Omental fat pad (tissue), 4 donors: Measurements from ENCODE around the gene MTCH2. TPM values are rescaled to one million over a fixed set of nuclear protein-coding genes. Genes with fewer than 3 reads are reported as not detected.

Source experiments
- ATAC-seq: fragments of 150-250 bp; one replicate; pipeline ENCODE4 v1.9.1; 2016; ENCODE audit warnings: mild to moderate bottlenecking, moderate library complexity; ENCODE audit not compliant: low FRiP score
- DNase-seq: peaks from one replicate; pipeline ENCODE4 v3.0.0-alpha.2; 2019; ENCODE audit warnings: low spot score
- total RNA-seq, 4 donors: library from RNA; depleted of rRNA; stranded (reverse); fragments of >200 nt; gene quantifications; one replicate each; pipeline ENCODE4 v1.1.0, GENCODE V29; 2016
- TF ChIP-seq, protein P1 (sequence below), 3 donors: fragments of 450-650 bp; IDR thresholded peaks; one replicate each; pipeline ENCODE4 v1.5.1; 2016 to 2017; ENCODE audit warnings: antibody characterized with exemption in 3 of 3, mild to moderate bottlenecking in 3 of 3, moderate library complexity in 2 of 3

The MTCH2 gene
- total RNA-seq, 4 donors from 2014 or later = 38.6 to 68.9 (median 55.6) TPM

DNA sequence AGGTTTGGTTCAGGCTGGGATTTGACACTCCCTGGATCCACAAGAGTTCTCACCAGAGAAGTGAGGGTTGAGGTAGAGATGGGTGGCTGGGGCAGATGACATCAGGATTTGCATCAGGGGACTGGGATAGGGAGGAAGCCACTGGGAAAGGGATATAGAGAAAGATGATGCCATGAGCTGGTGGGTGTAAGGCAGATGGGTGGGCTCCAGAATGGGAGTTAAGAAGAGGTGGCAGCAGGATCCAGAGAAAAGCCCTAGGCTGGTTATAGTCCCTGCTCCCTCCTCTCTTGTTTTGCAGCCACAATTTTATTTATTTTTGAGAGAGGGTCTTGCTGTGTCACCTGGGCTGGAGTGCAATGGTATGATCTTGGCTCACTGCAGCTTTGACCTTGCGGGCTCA, 46.4 kb downstream of the MTCH2 start:
- no peak for DNase-seq
- no peak for ATAC-seq
- TF ChIP-seq, protein P1, sequence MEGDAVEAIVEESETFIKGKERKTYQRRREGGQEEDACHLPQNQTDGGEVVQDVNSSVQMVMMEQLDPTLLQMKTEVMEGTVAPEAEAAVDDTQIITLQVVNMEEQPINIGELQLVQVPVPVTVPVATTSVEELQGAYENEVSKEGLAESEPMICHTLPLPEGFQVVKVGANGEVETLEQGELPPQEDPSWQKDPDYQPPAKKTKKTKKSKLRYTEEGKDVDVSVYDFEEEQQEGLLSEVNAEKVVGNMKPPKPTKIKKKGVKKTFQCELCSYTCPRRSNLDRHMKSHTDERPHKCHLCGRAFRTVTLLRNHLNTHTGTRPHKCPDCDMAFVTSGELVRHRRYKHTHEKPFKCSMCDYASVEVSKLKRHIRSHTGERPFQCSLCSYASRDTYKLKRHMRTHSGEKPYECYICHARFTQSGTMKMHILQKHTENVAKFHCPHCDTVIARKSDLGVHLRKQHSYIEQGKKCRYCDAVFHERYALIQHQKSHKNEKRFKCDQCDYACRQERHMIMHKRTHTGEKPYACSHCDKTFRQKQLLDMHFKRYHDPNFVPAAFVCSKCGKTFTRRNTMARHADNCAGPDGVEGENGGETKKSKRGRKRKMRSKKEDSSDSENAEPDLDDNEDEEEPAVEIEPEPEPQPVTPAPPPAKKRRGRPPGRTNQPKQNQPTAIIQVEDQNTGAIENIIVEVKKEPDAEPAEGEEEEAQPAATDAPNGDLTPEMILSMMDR (IDR thresholded peaks at IDR 0.05) = no peak

DNA sequence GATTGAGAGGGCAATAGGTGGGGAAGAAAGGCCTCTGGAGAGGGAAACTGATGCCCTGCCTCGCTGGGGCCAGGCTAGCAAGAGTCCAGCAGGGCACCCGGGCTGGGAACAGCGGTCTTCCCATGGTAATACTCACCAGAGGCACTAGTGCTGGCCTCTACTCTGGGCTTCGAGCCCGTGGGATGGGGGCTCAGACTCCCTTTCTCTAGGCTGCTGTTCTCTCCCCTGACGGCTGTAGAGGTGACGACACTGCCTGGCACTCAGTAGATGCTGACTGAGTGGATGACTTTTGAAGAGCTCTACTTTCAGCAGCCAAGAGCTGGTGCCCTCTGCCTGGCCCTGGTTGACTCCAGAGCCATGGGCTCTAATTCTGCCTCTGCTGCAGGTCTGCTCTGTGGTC, 47.3 kb downstream of the MTCH2 start:
- TF ChIP-seq, protein P1 (IDR thresholded peaks at IDR 0.05) = no peak
- no peak for ATAC-seq

DNA sequence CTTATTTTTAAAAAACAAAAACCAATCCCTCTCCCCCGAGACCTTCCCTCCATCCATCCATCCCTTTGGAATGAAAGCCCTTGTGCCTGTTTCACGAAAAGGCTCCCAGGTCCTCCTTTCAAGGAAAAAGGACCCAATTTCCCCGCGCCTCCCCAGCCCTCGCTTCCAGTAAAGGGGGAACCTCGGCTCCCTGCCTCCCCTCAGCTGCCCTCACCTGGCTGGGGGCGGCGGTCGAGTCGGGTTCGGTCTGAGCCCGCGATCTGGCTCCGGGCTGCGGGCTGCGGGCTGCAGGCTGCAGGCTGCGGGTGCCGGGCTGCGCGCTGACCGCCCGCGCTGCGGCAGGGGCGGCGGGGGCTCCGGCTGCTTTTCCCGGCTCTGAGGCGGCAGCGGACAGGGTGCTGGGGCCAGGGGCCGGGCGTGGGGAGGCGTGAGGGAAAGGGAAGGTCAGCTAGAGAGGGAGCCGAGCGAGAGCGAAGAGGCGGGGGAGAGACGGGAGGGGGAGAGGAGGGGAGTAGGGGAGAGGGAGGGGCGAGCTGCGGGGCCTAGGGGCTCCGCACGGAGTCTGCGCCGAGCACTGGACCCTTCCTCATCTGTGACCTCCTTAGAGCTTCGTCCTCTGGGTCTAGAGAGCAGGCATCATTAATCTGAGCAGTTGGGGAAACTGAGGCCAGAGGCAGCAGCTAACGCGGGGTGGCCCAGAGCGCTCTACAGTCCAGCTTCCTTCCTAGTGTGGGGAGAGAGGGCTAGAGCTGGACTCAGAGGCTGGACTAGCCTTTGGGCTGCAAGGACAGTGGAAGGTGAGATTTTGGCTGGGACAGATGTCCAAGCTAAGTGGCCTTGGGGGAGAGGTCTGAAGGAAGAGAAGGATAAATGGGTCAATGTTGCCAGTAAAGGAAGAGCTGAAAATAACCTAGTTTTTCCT, 48.2 kb downstream of the MTCH2 start, which contains the start of gene C1QTNF4:
C1QTNF4 (minus strand) TSS at position 478 of the 922 bp plus-strand sequence. CDS start 3,601 bp downstream, outside the sequence.
- ATAC-seq (no peak), DNase-seq (no peak)
- TF ChIP-seq, protein P1 (IDR thresholded peaks at IDR 0.05) = no peak

More for the DNA sequence above, 47.3 kb downstream of the MTCH2 start:
- DNase-seq = no peak

DNA sequence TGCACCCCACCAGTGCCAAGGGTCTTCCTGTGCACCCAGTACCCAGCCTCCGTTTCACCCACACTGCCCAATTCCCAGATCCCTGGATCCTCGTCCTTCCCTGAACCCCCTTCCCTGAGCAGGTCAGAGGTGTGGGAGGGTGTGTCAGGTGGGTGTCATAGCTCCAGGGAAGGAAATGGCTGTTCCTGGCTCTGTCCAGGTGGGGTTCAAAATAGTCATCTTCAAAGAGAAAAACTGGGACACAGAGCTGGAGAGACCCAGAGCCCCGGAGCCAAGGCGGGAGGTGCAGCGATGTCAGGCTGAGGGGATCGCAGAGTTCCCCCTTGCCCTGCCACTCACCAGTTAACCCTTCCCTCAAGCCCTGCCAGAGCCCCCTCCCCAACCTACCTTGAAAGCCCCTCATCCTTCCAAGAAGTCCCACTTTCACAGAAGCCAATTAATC, 48.8 kb downstream of the MTCH2 start:
- DNase-seq (no peak), ATAC-seq (no peak)
- TF ChIP-seq, protein P1 (IDR thresholded peaks at IDR 0.05) = no peak

DNA sequence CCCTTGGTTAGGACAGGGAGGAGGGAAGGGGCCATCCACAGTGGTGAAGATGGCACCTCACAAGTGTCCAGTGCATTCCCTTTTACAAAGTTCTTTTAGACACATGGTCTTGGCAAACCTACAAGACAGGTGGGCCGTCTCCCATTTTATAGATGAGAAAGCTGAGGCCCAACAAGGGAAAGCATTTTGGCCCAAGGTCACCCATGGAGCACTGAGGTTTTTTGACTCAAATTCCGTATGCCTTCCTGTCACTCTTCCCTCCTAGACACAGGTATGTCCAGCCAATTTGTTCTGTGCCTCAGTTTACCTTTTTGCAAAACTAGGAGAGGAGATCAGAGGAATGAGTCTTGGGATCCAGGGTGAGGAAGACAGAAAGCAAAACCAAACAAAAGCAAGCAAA, 49.4 kb downstream of the MTCH2 start:
- no peak for DNase-seq
- TF ChIP-seq, protein P1 (IDR thresholded peaks at IDR 0.05) = no peak
- no peak for ATAC-seq

DNA sequence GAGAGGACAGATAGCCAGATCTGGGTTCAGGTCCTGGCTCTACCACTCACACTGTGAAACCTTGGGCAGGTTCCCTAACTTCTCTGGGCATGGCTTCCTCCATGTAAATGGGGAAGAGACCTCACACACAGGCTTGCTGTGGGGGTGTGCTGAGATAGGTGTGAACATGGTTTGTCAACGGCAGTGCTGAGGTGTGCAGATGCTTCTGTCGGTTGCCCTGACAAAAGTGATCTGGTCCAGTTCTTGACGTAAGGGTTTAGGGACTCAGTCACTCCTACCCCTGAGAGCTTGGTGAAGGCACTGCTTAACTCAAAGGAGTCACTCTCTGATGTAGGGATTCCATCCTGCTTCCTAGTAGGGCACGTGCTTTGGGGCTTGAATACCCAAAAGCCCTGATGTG, 50.1 kb downstream of the MTCH2 start:
- DNase-seq (no peak), ATAC-seq (no peak)
- TF ChIP-seq, protein P1 (IDR thresholded peaks at IDR 0.05) = no peak

DNA sequence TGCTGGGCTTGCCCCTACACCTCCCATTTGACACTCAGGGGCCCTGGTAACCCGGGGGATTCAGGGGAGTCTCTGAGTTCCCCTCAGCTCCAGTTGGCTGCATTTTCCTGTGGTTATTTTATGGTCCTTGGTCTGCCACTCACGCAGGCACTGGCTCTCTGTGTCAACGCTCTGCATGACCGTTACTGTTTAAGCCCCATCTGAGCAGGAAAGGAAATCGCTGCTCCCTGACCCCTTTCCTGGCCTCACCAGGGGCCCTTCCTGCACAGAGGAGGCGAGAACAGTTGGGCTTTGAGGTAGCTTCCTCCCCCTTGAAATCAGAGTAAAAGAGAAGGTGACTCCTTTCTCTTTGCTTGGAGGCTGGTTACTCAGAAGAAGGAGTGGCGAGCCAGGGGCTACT, 50.6 kb downstream of the MTCH2 start:
- ATAC-seq (no peak), DNase-seq (no peak)
- TF ChIP-seq, protein P1 (IDR thresholded peaks at IDR 0.05) = no peak
